ENCODE data around the gene TAOK3. TPM values are rescaled to one million over a fixed set of nuclear protein-coding genes. Genes with fewer than 3 reads are reported as not detected.

TAOK3 gene
- total and polyA plus RNA-seq, 8 donors = 7.5 to 131 (median 29.0) TPM

DNA sequence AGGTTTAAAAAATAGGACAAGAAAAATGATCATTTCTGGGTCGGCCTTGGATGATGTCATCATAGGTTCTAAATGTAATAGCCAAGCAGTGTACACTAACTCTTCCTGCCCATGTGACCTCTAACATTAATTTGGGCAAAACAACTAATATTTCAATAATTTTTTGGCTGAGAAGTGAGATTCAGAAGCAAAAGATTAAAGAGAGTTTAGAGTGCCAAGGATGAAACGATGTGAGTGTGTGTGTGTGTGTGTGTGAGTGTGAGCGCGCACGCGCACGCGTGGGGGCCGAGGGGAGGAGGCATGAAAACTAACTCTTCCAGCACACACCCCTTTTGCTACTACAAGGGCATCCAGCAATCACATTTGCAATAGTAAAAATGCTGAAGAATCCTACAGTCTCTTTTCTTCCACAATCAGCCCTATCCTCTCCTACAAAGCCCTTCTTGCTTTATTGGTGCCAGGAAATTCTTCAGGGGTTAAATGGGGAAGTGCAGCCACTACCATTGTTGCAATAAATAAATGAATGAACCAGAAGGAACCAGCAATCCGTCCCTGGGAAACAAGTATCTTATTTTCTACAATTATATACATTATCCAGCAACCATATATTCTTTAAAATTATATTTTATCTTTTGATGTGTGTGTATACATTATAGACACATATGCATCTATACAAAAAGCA, 183.9 kb downstream of the TAOK3 start:
- H3K36me3 ChIP-seq = peaks cover 0 to 13% (median 11%) of the 10 kb centered on the region in 4 donors
- H3K9me3 ChIP-seq = no peaks in the 10 kb centered on the region
- TF ChIP-seq EP300 (IDR thresholded peaks at IDR 0.05) = no peak
- intact Hi-C loops (cut with DNase I; ENCODE audit: low total_unique reads) = loop anchor here (5.0 kb wide), 1 partner anchor 183 kb away; the partner anchor contains the start of gene TAOK3
- peaks cover 0 to 56% (median 20%) of the 10 kb centered on the region in 4 donors for H3K4me1 ChIP-seq
- no peaks in the 10 kb centered on the region for H3K27me3 ChIP-seq
- peak in 1 of 2 donors; percentile 79 for DNase-seq
- peak overlapping the region; percentile 2 to 35 (median 18) for H3K4me3 ChIP-seq
- WGBS, 5 donors = 55 to 84% (median 74%) methylated on average over 10 of the region's 10 CpGs
- peak overlapping the region in 3 of 5 donors; percentile 47 to 67 (median 59) for H3K27ac ChIP-seq

DNA sequence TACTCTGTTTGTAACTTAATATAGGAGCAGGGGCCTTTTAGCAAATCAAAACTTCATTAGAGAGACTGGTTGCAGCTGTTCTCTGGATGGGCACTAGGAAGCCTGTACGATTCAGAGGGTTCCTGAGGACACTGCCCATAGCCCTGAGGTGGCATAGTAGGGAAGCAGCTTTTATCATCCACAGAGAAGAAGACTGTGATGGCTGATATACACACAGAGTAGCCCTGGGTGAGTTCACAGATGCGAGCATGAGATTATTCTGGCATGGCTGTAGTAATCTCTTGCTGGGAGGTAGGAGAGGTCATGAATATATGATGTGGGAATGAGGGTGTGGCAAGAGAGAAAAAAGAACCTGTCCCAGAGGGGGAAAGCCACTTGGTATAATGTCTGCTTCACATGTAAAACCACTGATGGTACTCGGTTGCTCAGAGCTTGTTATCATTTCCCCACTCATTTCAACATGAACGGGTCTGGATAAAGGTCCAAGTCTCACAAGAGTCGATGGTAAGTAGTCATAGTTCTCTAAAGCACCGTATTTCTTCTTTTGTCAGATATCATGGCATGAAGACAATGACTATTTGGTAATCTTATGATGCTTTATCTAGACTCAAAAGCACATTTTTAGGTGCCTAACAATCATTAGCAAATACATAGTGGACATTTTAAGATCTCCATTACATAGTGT, 184.8 kb downstream of the TAOK3 start:
- intact Hi-C loops (cut with DNase I; ENCODE audit: low total_unique reads) = loop anchor here (5.0 kb wide), 1 partner anchor 184 kb away; the partner anchor contains the start of gene TAOK3
- Histone ChIP-seq H3K4me3 (no peak overlapping the region), H3K27ac (peak overlapping the region in 3 of 5 donors; percentile 15 to 59 (median 47))

DNA sequence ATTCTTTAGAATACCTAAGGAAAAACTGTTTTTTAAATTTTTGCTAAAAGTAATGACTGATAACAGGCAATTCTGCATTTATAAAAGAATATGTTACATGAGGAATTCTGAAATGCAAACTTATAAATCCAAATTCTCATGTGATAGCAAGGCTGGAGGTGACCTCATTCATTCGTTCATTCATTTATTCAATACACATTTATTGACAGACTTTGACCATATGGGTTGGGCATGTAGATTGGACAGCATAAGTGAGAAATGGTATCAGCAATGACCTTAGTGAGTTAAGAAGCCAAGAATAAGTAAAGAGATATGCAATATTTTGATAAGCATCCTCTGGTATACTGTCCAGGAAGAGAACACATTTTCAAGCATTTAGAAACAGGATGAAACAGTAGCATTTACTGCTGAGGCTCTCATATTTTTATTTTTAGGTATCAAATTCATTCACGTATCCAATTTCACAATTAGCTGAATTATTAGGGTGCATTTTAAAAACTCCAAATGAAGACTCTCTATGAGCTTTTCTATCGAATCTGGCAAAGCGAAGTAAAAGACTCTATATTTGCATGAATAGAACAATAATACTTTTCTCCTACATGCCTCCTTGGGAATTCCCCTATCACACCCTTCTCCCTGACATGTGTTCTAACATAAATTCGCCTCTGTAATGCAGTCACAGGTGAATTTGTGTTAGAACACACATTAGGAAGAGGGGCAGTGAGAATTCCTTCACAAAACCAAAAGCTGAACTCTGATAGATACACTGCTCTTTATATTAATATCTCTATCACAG, 186.9 kb downstream of the TAOK3 start:
- H3K27me3 ChIP-seq = no peaks in the 10 kb centered on the region
- H3K36me3 ChIP-seq = peaks cover 4 to 13% (median 12%) of the 10 kb centered on the region in 4 donors
- DNase-seq = no peak
- intact Hi-C loops (cut with DNase I; ENCODE audit: low total_unique reads) = loop anchor here (5.0 kb wide), 1 partner anchor 187 kb away; the partner anchor contains the start of gene TAOK3
- H3K9me3 ChIP-seq = no peaks in the 10 kb centered on the region
- no peak overlapping the region for H3K27ac ChIP-seq
- H3K4me3 ChIP-seq = no peak overlapping the region
- WGBS, 5 donors = 50 to 67% (median 59%) methylated on average over 5 of the region's 5 CpGs
- TF ChIP-seq, protein P1, sequence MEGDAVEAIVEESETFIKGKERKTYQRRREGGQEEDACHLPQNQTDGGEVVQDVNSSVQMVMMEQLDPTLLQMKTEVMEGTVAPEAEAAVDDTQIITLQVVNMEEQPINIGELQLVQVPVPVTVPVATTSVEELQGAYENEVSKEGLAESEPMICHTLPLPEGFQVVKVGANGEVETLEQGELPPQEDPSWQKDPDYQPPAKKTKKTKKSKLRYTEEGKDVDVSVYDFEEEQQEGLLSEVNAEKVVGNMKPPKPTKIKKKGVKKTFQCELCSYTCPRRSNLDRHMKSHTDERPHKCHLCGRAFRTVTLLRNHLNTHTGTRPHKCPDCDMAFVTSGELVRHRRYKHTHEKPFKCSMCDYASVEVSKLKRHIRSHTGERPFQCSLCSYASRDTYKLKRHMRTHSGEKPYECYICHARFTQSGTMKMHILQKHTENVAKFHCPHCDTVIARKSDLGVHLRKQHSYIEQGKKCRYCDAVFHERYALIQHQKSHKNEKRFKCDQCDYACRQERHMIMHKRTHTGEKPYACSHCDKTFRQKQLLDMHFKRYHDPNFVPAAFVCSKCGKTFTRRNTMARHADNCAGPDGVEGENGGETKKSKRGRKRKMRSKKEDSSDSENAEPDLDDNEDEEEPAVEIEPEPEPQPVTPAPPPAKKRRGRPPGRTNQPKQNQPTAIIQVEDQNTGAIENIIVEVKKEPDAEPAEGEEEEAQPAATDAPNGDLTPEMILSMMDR (IDR thresholded peaks at IDR 0.05) = no peak
- TF ChIP-seq POLR2A (IDR thresholded peaks at IDR 0.05) (no peak), POLR2AphosphoS5 (IDR thresholded peaks at IDR 0.05) (no peak), EP300 (IDR thresholded peaks at IDR 0.05) (no peak)
- H3K4me1 ChIP-seq = peaks cover 4 to 77% (median 32%) of the 10 kb centered on the region in 4 donors

More for the DNA sequence above, 184.8 kb downstream of the TAOK3 start:
- Histone ChIP-seq H3K4me1 (peaks cover under 1 to 65% (median 26%) of the 10 kb centered on the region in 4 donors), H3K9me3 (no peaks in the 10 kb centered on the region), H3K36me3 (peaks cover 0 to 8% (median 5%) of the 10 kb centered on the region in 4 donors), H3K27me3 (no peaks in the 10 kb centered on the region)
- WGBS, 5 donors = 58 to 82% (median 77%) methylated on average over 6 of the region's 6 CpGs
- no peak for DNase-seq
- TF ChIP-seq EP300 (IDR thresholded peaks at IDR 0.05) = no peak
- TF ChIP-seq POLR2A (IDR thresholded peaks at IDR 0.05) = no peak
- no peak for TF ChIP-seq POLR2AphosphoS5 (IDR thresholded peaks at IDR 0.05)

DNA sequence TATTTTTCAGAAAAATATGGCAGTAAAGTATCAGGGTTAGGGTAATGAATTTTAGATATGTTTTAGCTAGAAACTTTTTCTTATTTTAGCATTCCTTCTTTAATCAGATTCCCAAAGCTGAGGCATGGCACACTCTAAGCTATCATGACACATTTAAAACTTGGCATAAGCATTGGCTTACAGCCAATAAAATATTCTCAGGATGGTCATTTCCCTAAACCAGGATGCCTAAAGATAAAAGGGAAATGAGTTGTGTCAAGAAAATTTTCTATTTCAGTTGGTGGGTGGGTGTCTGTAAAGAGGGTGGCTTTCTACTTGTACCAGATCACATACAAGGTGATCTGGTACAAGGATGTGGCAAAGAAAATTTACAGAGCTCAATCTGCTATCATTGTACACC, 189.0 kb downstream of the TAOK3 start:
- Histone ChIP-seq H3K4me1 (peaks cover 4 to 59% (median 25%) of the 10 kb centered on the region in 4 donors), H3K9me3 (no peaks in the 10 kb centered on the region), H3K27me3 (no peaks in the 10 kb centered on the region), H3K36me3 (peaks cover 16 to 33% (median 29%) of the 10 kb centered on the region in 4 donors), H3K4me3 (no peak overlapping the region), H3K27ac (peak overlapping the region in 3 of 5 donors; percentile 15 to 62 (median 30))
- DNase-seq = no peak
- no peak for TF ChIP-seq EP300 (IDR thresholded peaks at IDR 0.05)
- TF ChIP-seq, protein P1 (IDR thresholded peaks at IDR 0.05) = no peak
- TF ChIP-seq POLR2AphosphoS5 (IDR thresholded peaks at IDR 0.05) = no peak
- TF ChIP-seq POLR2A (IDR thresholded peaks at IDR 0.05) = no peak
- intact Hi-C loops (cut with DNase I; ENCODE audit: low total_unique reads) = no loop called here

DNA sequence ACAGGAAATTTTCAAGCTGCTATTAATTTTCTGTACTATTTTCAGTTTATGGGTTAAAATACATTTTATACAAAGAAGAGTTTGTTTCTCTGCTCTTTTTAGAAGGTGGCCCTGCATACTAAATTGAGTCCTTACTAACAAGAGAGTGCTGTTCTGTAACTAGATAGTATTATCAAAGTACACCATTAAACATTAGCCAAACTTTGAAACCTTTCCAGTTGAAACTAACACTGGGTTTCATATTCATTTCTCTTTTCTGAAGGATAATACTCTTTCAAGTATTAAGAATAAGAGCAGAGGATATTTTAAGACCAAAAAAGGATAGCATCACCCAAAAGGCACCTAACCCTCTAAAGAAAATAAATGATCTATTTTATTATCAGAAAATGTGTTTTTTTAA, 189.6 kb downstream of the TAOK3 start:
- Histone ChIP-seq H3K4me3 (no peak overlapping the region), H3K4me1 (peaks cover 4 to 54% (median 24%) of the 10 kb centered on the region in 4 donors), H3K27ac (peak overlapping the region in 3 of 5 donors; percentile 15 to 62 (median 30)), H3K36me3 (peaks cover 16 to 38% (median 34%) of the 10 kb centered on the region in 4 donors), H3K9me3 (no peaks in the 10 kb centered on the region), H3K27me3 (no peaks in the 10 kb centered on the region)
- TF ChIP-seq, protein P1 (IDR thresholded peaks at IDR 0.05) = no peak
- TF ChIP-seq POLR2A (IDR thresholded peaks at IDR 0.05) (no peak), EP300 (IDR thresholded peaks at IDR 0.05) (no peak), POLR2AphosphoS5 (IDR thresholded peaks at IDR 0.05) (no peak)
- intact Hi-C loops (cut with DNase I; ENCODE audit: low total_unique reads) = no loop called here
- DNase-seq = no peak

Measured in stomach (tissue), 9 donors.